HepG2 (cell line): ENCODE measurements around the gene ZSWIM5. TPM values are rescaled to one million over a fixed set of nuclear protein-coding genes. Genes with fewer than 3 reads are reported as not detected.

Source experiments
- ATAC-seq: fragments of 200-7000 bp; cut with Tn5 transposase; 3 replicates; pipeline ENCODE4 v1.9.1; 2020; ENCODE audit warnings: mild to moderate bottlenecking, moderate library complexity
- BruUV-seq: library from RNA; stranded (reverse); fragments of 400-500 nt; replicated peaks from 2 replicates; lab custom pipeline; 2021; lab: Mats Ljungman, UMichigan
- CTCF ChIA-PET: fragments of 300-600 bp; formaldehyde crosslinking; extraction: SDS; loops from one replicate; lab custom pipeline; 2021; ENCODE audit warnings: low total read pairs, inconsistent platforms, low intra/inter-chr PET ratio; lab: Yijun Ruan, JAX
- POLR2A ChIA-PET: fragments of 350-600 bp; sonication (Branson Sonifier 250); formaldehyde crosslinking; loops from one replicate; lab custom pipeline; 2020; ENCODE audit warnings: antibody characterized with exemption, inconsistent platforms; lab: Yijun Ruan, JAX
- DNase-seq: peaks from one replicate; pipeline ENCODE4 v3.0.0-alpha.2; 2015; ENCODE audit warnings: low spot score
- FAIRE-seq: peaks from 3 replicates; lab custom pipeline; 2011; peaks lifted over from hg19 to GRCh38; lab: Jason Lieb, UNC
- H2AFZ ChIP-seq: one replicate; pipeline ENCODE4 v1.6.1; 2011; ENCODE audit warnings: low read length, inconsistent platforms
- H3K27ac ChIP-seq: fragments of 300-600 bp; 3 replicates; pipeline ENCODE4 v1.8.0; 2011; ENCODE audit warnings: mixed run types, mild to moderate bottlenecking, mixed read lengths, low read length, inconsistent platforms; ENCODE audit not compliant: insufficient read depth; ENCODE audit errors: extremely low read length
- H3K27me3 ChIP-seq, 2 experiments: fragments of 200-600 bp in 1 of 2; 2 replicates in 1 of 2; 3 replicates in 1 of 2; pipeline versions ENCODE4 v1.6.0 to v1.8.0; 2011; ENCODE audit warnings: low read length in 2 of 2, mild to moderate bottlenecking in 2 of 2, moderate library complexity in 2 of 2, inconsistent platforms in 1 of 2; ENCODE audit not compliant: insufficient read depth in 2 of 2, control insufficient read depth in 1 of 2
- H3K36me3 ChIP-seq, 2 experiments: fragments of 200-600 bp in 1 of 2; replicated peaks in 1 of 2; 2 replicates in 1 of 2; 3 replicates in 1 of 2; pipeline versions ENCODE4 v1.5.1 to v1.8.0; 2011; ENCODE audit warnings: low read length in 2 of 2, inconsistent platforms in 1 of 2; ENCODE audit not compliant: insufficient read depth in 2 of 2, control insufficient read depth in 1 of 2
- H3K4me1 ChIP-seq: 2 replicates; pipeline ENCODE4 v1.5.1; 2012; ENCODE audit warnings: low read length, inconsistent platforms; ENCODE audit not compliant: insufficient read depth
- H3K4me2 ChIP-seq: 2 replicates; pipeline ENCODE4 v1.6.0; 2011; ENCODE audit warnings: low read depth, low read length, inconsistent platforms
- H3K4me3 ChIP-seq, 3 experiments: fragments of 200-600 bp in 1 of 3; sonication (generic), shearing (Covaris generic) in 1 of 3; replicated peaks in 1 of 3; 2 replicates each; pipeline ENCODE4 v1.5.1; 2011 to 2016; ENCODE audit warnings: low read length in 3 of 3, inconsistent platforms in 2 of 3, low read depth in 2 of 3, mild to moderate bottlenecking in 2 of 3, control low read depth in 1 of 3, mixed read lengths in 1 of 3; ENCODE audit not compliant: insufficient read depth in 1 of 3
- H3K79me2 ChIP-seq: one replicate; pipeline ENCODE4 v1.6.1; 2011; ENCODE audit warnings: low read length, inconsistent platforms; ENCODE audit not compliant: insufficient read depth
- H3K9ac ChIP-seq: 2 replicates; pipeline ENCODE4 v1.6.0; 2011; ENCODE audit warnings: mild to moderate bottlenecking, low read depth, low read length, inconsistent platforms; ENCODE audit not compliant: insufficient read depth
- H3K9me3 ChIP-seq: 2 replicates; pipeline ENCODE4 v1.5.1; 2012; ENCODE audit warnings: mild to moderate bottlenecking, low read length
- H4K20me1 ChIP-seq: 2 replicates; pipeline ENCODE4 v1.6.0; 2011; ENCODE audit warnings: inconsistent platforms, mild to moderate bottlenecking, low read length, moderate library complexity; ENCODE audit not compliant: insufficient read depth
- ARID4A ChIP-seq: sonication (generic); formaldehyde crosslinking; IDR thresholded peaks from 2 replicates; pipeline ENCODE4 v1.5.0; 2020; ENCODE audit warnings: mild to moderate bottlenecking, missing genetic modification reagents, borderline replicate concordance
- GMEB1 ChIP-seq: sonication (generic); formaldehyde crosslinking; IDR thresholded peaks from 2 replicates; pipeline ENCODE4 v1.5.1; 2020; ENCODE audit warnings: missing genetic modification reagents, mild to moderate bottlenecking, borderline replicate concordance
- GTF2F1 ChIP-seq: fragments of 150-350 bp; IDR thresholded peaks from 2 replicates; pipeline ENCODE4 v1.6.1; 2014; ENCODE audit warnings: low read length
- KAT7 ChIP-seq: IDR thresholded peaks from 2 replicates; pipeline ENCODE4 v1.6.1; 2018; ENCODE audit warnings: borderline replicate concordance, missing compliant biosample characterization
- REST ChIP-seq, 2 experiments: IDR thresholded peaks; 2 replicates each; pipeline ENCODE4 v1.6.1; 2011 to 2012; ENCODE audit warnings: low read length in 2 of 2, borderline replicate concordance in 1 of 2, low read depth in 1 of 2, mild to moderate bottlenecking in 1 of 2, moderate library complexity in 1 of 2
- SIN3A ChIP-seq: IDR thresholded peaks from 2 replicates; pipeline ENCODE4 v1.6.1; 2011; ENCODE audit warnings: low read depth, mild to moderate bottlenecking, control low read depth, low read length, borderline replicate concordance
- ZNF362 ChIP-seq: sonication (generic); formaldehyde crosslinking; IDR thresholded peaks from 2 replicates; pipeline ENCODE4 v1.4.0; 2020; ENCODE audit warnings: missing genetic modification reagents, mild to moderate bottlenecking, borderline replicate concordance
- WGBS: methylation state at CpG from one replicate; pipeline ENCODE4 v1.1.6; 2017; ENCODE audit warnings: low lambda C conversion rate; 5-methylcytosine and 5-hydroxymethylcytosine counted together
- in situ Hi-C: cut with HindIII; loops from 2 replicates; pipeline ENCODE4 v1.10.0; 2017; ENCODE audit warnings: low pct_unique_long_range_greater_than_20kb; ENCODE audit not compliant: extremely low pct_ligation_motif_present
- intact Hi-C: fragments of 100-400 bp; cut with micrococcal nuclease; formaldehyde crosslinking; loops from one replicate; pipeline ENCODE4 v1.10.0; 2022; ENCODE audit not compliant: unreplicated experiment
- polyA plus RNA-seq, 8 experiments: library from polyadenylated mRNA; depleted of rRNA in 3 of 8; stranded (reverse) in 7 of 8; unstranded in 1 of 8; fragments of >200 nt; fragmentation: Illumina TruSeq in 4 of 8; extraction: Trizol in 4 of 8; gene quantifications; 2 replicates each; pipeline versions ENCODE4 v1.2.1 to v1.2.3, GENCODE V29; 2011 to 2016; ENCODE audit warnings: low read depth in 4 of 8, missing spikeins in 1 of 8, mixed read lengths in 1 of 8; ENCODE audit not compliant: insufficient read depth in 1 of 8
- total RNA-seq, 5 experiments: library from RNA; depleted of rRNA; stranded (reverse); fragments of >200 nt; fragmentation: Illumina TruSeq; extraction: Trizol; gene quantifications; 2 replicates each; pipeline ENCODE4 v1.2.3, GENCODE V29; 2016; ENCODE audit warnings: low read depth in 1 of 5

The ZSWIM5 gene
- total and polyA plus RNA-seq, 2 of the 13 experiments (the other 11 are each of a cell fraction or from before 2014, with no cell fraction given): 11.0 to 20.6 TPM

GRCh38 chr1:45205011-45205909, 1.1 kb downstream of the ZSWIM5 start:
- BruUV-seq: TSS peak; percentile 57
- H3K27me3 ChIP-seq: no peaks in the 10 kb centered on the region; a peak in 1 of 5 replicates
- 2% methylated on average over 14 of the region's 43 CpGs for WGBS
- peak overlapping the region; percentile 62 for H3K4me2 ChIP-seq
- DNase-seq (peak; percentile 22), ATAC-seq (peak; percentile 54), FAIRE-seq (no peak)
- H3K9me3 ChIP-seq: no peaks in the 10 kb centered on the region
- peaks cover 64% of the 10 kb centered on the region for H3K79me2 ChIP-seq
- H3K4me1 ChIP-seq: peaks cover 50% of the 10 kb centered on the region
- in situ Hi-C loops: no loop called here
- H3K9ac ChIP-seq: peak overlapping the region; percentile 88
- no peak overlapping the region for H2AFZ ChIP-seq
- no peaks in the 10 kb centered on the region for H3K36me3 ChIP-seq
- intact Hi-C loops: loop anchor here (5.0 to 10.0 kb wide), 2 partner anchors 70 to 573 kb away; no protein-coding TSS in a partner anchor
- POLR2A ChIA-PET: interaction anchor here (1.0 to 1.4 kb wide), 3 partner anchors 61 to 134 kb away, joined by 3 to 6 read pairs (median 5); partner anchors contain the start of genes MUTYH and TOE1
- H4K20me1 ChIP-seq: peaks cover 9% of the 10 kb centered on the region
- CTCF ChIA-PET: no interaction called here
- peak overlapping the region; percentile 74 to 96 (median 95) for H3K4me3 ChIP-seq
- peak overlapping the region; percentile 70 for H3K27ac ChIP-seq
- TF ChIP-seq SIN3A: peak; percentile 80
- peak; percentile 65 to 86 for TF ChIP-seq REST (IDR thresholded peaks at IDR 0.05; ENCODE audit: borderline replicate concordance in 1 of 2, low read depth in 1 of 2, low read length in 2 of 2)
- no peak for TF ChIP-seq GMEB1
- peak; percentile 49; the same call in 1 of the 2 replicates for TF ChIP-seq ARID4A (CRISPR knock-in tag)
- TF ChIP-seq GTF2F1: no peak
- TF ChIP-seq KAT7 (CRISPR knock-in tag): peak; percentile 74
- TF ChIP-seq ZNF362: peak; percentile 78
